ENCODE measurements around the gene DDR2. TPM values are rescaled to one million over a fixed set of nuclear protein-coding genes. Genes with fewer than 3 reads are reported as not detected.
"Not testable (repeated sequence)": the region's sequence is repeated elsewhere in the genome, so short reads cannot be mapped to it uniquely, and the experiment has no call there.

DDR2 gene
- polyA plus RNA-seq, 1 donor from 2014 or later: 0.69 TPM

DNA sequence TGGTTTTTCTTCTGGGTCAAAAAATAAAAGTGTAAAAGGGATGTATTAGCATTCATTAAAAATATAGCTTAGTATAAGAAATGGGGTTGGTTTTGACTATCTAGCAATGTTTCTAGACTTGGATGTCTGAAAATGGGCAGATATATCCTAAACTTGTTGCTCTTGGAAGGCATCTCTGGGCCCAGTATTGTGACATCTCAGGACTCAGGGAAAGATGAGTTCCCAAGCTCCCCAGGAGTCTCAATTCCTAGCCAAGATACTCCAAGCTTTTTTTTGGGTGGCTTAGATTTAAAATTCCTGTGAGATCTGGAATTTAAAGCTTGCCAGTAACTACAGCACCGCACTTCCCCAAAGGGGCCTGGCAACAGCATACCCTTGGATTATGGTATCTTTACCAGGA lies 146.8 kb downstream of the DDR2 start:
- H3K4me3 ChIP-seq (ENCODE audit: low read length): no peak overlapping the region
- H3K36me3 ChIP-seq (ENCODE audit: insufficient read depth, low read length): no peaks in the 10 kb centered on the region
- H4K20me1 ChIP-seq (ENCODE audit: insufficient read depth): no peaks in the 10 kb centered on the region
- H3K9me2 ChIP-seq (ENCODE audit: insufficient read depth, low read length): no peaks in the 10 kb centered on the region
- no peaks in the 10 kb centered on the region for H3F3A ChIP-seq (ENCODE audit: insufficient read depth, low read length, poor library complexity, severe bottlenecking)
- H2AFZ ChIP-seq (ENCODE audit: low read depth, low read length): no peak overlapping the region
- H3K4me2 ChIP-seq (ENCODE audit: low read length): no peak overlapping the region
- H3K27me3 ChIP-seq (ENCODE audit: insufficient read depth, low read depth, low read length): no peaks in the 10 kb centered on the region
- H3K79me2 ChIP-seq (replicated peaks; ENCODE audit: insufficient read depth, low read length): no peaks in the 10 kb centered on the region
- no peak overlapping the region for H3K9ac ChIP-seq (ENCODE audit: low read length)
- no peak overlapping the region for H3K27ac ChIP-seq (ENCODE audit: low read length)
- H3K9me3 ChIP-seq (ENCODE audit: low read length): no peaks in the 10 kb centered on the region
- TF ChIP-seq, protein P1, sequence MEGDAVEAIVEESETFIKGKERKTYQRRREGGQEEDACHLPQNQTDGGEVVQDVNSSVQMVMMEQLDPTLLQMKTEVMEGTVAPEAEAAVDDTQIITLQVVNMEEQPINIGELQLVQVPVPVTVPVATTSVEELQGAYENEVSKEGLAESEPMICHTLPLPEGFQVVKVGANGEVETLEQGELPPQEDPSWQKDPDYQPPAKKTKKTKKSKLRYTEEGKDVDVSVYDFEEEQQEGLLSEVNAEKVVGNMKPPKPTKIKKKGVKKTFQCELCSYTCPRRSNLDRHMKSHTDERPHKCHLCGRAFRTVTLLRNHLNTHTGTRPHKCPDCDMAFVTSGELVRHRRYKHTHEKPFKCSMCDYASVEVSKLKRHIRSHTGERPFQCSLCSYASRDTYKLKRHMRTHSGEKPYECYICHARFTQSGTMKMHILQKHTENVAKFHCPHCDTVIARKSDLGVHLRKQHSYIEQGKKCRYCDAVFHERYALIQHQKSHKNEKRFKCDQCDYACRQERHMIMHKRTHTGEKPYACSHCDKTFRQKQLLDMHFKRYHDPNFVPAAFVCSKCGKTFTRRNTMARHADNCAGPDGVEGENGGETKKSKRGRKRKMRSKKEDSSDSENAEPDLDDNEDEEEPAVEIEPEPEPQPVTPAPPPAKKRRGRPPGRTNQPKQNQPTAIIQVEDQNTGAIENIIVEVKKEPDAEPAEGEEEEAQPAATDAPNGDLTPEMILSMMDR (IDR thresholded peaks at IDR 0.05; ENCODE audit: poor library complexity, severe bottlenecking): no peak
- TF ChIP-seq, protein P2, sequence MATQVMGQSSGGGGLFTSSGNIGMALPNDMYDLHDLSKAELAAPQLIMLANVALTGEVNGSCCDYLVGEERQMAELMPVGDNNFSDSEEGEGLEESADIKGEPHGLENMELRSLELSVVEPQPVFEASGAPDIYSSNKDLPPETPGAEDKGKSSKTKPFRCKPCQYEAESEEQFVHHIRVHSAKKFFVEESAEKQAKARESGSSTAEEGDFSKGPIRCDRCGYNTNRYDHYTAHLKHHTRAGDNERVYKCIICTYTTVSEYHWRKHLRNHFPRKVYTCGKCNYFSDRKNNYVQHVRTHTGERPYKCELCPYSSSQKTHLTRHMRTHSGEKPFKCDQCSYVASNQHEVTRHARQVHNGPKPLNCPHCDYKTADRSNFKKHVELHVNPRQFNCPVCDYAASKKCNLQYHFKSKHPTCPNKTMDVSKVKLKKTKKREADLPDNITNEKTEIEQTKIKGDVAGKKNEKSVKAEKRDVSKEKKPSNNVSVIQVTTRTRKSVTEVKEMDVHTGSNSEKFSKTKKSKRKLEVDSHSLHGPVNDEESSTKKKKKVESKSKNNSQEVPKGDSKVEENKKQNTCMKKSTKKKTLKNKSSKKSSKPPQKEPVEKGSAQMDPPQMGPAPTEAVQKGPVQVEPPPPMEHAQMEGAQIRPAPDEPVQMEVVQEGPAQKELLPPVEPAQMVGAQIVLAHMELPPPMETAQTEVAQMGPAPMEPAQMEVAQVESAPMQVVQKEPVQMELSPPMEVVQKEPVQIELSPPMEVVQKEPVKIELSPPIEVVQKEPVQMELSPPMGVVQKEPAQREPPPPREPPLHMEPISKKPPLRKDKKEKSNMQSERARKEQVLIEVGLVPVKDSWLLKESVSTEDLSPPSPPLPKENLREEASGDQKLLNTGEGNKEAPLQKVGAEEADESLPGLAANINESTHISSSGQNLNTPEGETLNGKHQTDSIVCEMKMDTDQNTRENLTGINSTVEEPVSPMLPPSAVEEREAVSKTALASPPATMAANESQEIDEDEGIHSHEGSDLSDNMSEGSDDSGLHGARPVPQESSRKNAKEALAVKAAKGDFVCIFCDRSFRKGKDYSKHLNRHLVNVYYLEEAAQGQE (IDR thresholded peaks at IDR 0.05; ENCODE audit: borderline replicate concordance): no peak
- no peak for TF ChIP-seq RAD21 (conservative IDR thresholded peaks at IDR 0.05)
- TF ChIP-seq TAF1 (IDR thresholded peaks at IDR 0.05; ENCODE audit: low read depth): no peak
- TF ChIP-seq EZH2 (IDR thresholded peaks at IDR 0.05; ENCODE audit: borderline replicate concordance, insufficient read depth, low read length, poor library complexity, severe bottlenecking): no peak
- TF ChIP-seq EP300 (conservative IDR thresholded peaks at IDR 0.05; ENCODE audit: poor library complexity, severe bottlenecking): no peak
- TF ChIP-seq SMC3 (conservative IDR thresholded peaks at IDR 0.05; ENCODE audit: poor library complexity): no peak
- TF ChIP-seq MXI1 (conservative IDR thresholded peaks at IDR 0.05; ENCODE audit: poor library complexity, severe bottlenecking): no peak
- no peak for TF ChIP-seq POLR2AphosphoS5 (IDR thresholded peaks at IDR 0.05)

- Histone ChIP-seq H3K4me3 (ENCODE audit: low read length) (no peak overlapping the region), H3K4me2 (ENCODE audit: low read length) (no peak overlapping the region), H3K79me2 (replicated peaks; ENCODE audit: insufficient read depth, low read length) (no peaks in the 10 kb centered on the region), H3K27me3 (ENCODE audit: insufficient read depth, low read depth, low read length) (no peaks in the 10 kb centered on the region), H3K27ac (ENCODE audit: low read length) (no peak overlapping the region), H3K9me2 (ENCODE audit: insufficient read depth, low read length) (no peaks in the 10 kb centered on the region), H4K20me1 (ENCODE audit: insufficient read depth) (no peaks in the 10 kb centered on the region), H3K9ac (ENCODE audit: low read length) (no peak overlapping the region), H3K9me3 (ENCODE audit: low read length) (no peaks in the 10 kb centered on the region), H2AFZ (ENCODE audit: low read depth, low read length) (no peak overlapping the region), H3K36me3 (ENCODE audit: insufficient read depth, low read length) (no peaks in the 10 kb centered on the region), H3F3A (ENCODE audit: insufficient read depth, low read length, poor library complexity, severe bottlenecking) (no peaks in the 10 kb centered on the region)
- TF ChIP-seq RAD21 (conservative IDR thresholded peaks at IDR 0.05) (no peak), TAF1 (IDR thresholded peaks at IDR 0.05; ENCODE audit: low read depth) (no peak), EZH2 (IDR thresholded peaks at IDR 0.05; ENCODE audit: borderline replicate concordance, insufficient read depth, low read length, poor library complexity, severe bottlenecking) (no peak), SMC3 (conservative IDR thresholded peaks at IDR 0.05; ENCODE audit: poor library complexity) (no peak), MXI1 (conservative IDR thresholded peaks at IDR 0.05; ENCODE audit: poor library complexity, severe bottlenecking) (no peak), POLR2AphosphoS5 (IDR thresholded peaks at IDR 0.05) (no peak), EP300 (conservative IDR thresholded peaks at IDR 0.05; ENCODE audit: poor library complexity, severe bottlenecking) (no peak)
- TF ChIP-seq, protein P2 (IDR thresholded peaks at IDR 0.05; ENCODE audit: borderline replicate concordance): no peak
- TF ChIP-seq, protein P1 (IDR thresholded peaks at IDR 0.05; ENCODE audit: poor library complexity, severe bottlenecking): no peak
Observed at GRCh38 chr1:162782671-162783070, 150.4 kb downstream of the DDR2 start.

- H3K9me2 ChIP-seq (ENCODE audit: insufficient read depth, low read length); H3K27ac ChIP-seq (ENCODE audit: low read length); H3F3A ChIP-seq (ENCODE audit: insufficient read depth, low read length, poor library complexity, severe bottlenecking); H3K27me3 ChIP-seq (ENCODE audit: insufficient read depth, low read depth, low read length); H3K9me3 ChIP-seq (ENCODE audit: low read length); H3K9ac ChIP-seq (ENCODE audit: low read length); H2AFZ ChIP-seq (ENCODE audit: low read depth, low read length); H3K79me2 ChIP-seq (replicated peaks; ENCODE audit: insufficient read depth, low read length); H3K36me3 ChIP-seq (ENCODE audit: insufficient read depth, low read length); H3K4me3 ChIP-seq (ENCODE audit: low read length); H4K20me1 ChIP-seq (ENCODE audit: insufficient read depth); H3K4me2 ChIP-seq (ENCODE audit: low read length): not testable (repeated sequence)
Observed at GRCh38 chr1:162784926-162785325, 152.7 kb downstream of the DDR2 start.
